ENCODE results near the gene SUSD4. TPM values are rescaled to one million over a fixed set of nuclear protein-coding genes. Genes with fewer than 3 reads are reported as not detected.

Gene SUSD4
- total and polyA plus RNA-seq, 2 donors (not counting 3 experiments of a cell fraction or from before 2014, with no cell fraction given), result not detected

- no peaks in the 10 kb centered on the region for H3K4me1 ChIP-seq (ENCODE audit: control insufficient read depth, extremely low read depth, insufficient read depth, low read length)
- H3K9me1 ChIP-seq (replicated peaks; ENCODE audit: control insufficient read depth, extremely low read depth, insufficient read depth, low read length), result no peaks in the 10 kb centered on the region
- dilution Hi-C loops (cut with MboI; ENCODE audit: extremely low pct_ligation_motif_present, low sequenced_read_pairs) (no loop called here), intact Hi-C loops (cut with micrococcal nuclease) (no loop called here)
- no peaks in the 10 kb centered on the region for H3K27me3 ChIP-seq (ENCODE audit: control insufficient read depth in 2 of 2, insufficient read depth in 2 of 2, low read length in 2 of 2)
- no peaks in the 10 kb centered on the region for H3K9me3 ChIP-seq (replicated peaks; ENCODE audit: control insufficient read depth, insufficient read depth, low read length)
- no TSS peak for BruUV-seq (replicated peaks)
- no peak overlapping the region for H3K9ac ChIP-seq (replicated peaks; ENCODE audit: extremely low read depth, insufficient read depth, low read length)
- TF ChIP-seq MYC (IDR thresholded peaks at IDR 0.05; ENCODE audit: low read depth, low read length), result no peak
- no peak for TF ChIP-seq JUN (IDR thresholded peaks at IDR 0.05; ENCODE audit: borderline replicate concordance, insufficient read depth, insufficient read length, low read depth)
- no peak for TF ChIP-seq CTCF (IDR thresholded peaks at IDR 0.05; ENCODE audit: extremely low read depth in 1 of 2, insufficient read depth in 1 of 2, low read depth in 1 of 2, low read length in 2 of 2)
- no peak for TF ChIP-seq POLR2AphosphoS5 (IDR thresholded peaks at IDR 0.05; ENCODE audit: insufficient read depth, low read depth, low read length)
- TF ChIP-seq EZH2 (IDR thresholded peaks at IDR 0.05; ENCODE audit: borderline replicate concordance, low read depth, low read length, severe bottlenecking), result no peak
- no peak for TF ChIP-seq GATA2 (IDR thresholded peaks at IDR 0.05; ENCODE audit: insufficient read depth, insufficient read length, low read depth, low read length)
- no peak for TF ChIP-seq POLR2A (IDR thresholded peaks at IDR 0.05; ENCODE audit: low read depth, low read length)
- no peak for TF ChIP-seq MAX (IDR thresholded peaks at IDR 0.05; ENCODE audit: insufficient read depth, insufficient read length)
- no peaks in the 10 kb centered on the region for H3K36me3 ChIP-seq (ENCODE audit: control insufficient read depth in 2 of 2, extremely low read depth in 1 of 2, insufficient read depth in 2 of 2, low read length in 2 of 2)
- no peak overlapping the region for H3K4me3 ChIP-seq (replicated peaks in 1 of 3; ENCODE audit: insufficient read depth in 1 of 3, low read depth in 1 of 3, low read length in 3 of 3)
- no peak overlapping the region for H2AFZ ChIP-seq (ENCODE audit: low read depth, low read length)
- FAIRE-seq (no peak), DNase-seq (ENCODE audit: low read depth, low spot score) (no peak)
- POLR2A ChIA-PET, result no interaction called here
- H3K79me2 ChIP-seq (ENCODE audit: control insufficient read depth, insufficient read depth, low read length), result no peaks in the 10 kb centered on the region
- no peak overlapping the region for H3K4me2 ChIP-seq (ENCODE audit: insufficient read depth, low read length)
- CTCF ChIA-PET, result no interaction called here
- no peaks in the 10 kb centered on the region for H4K20me1 ChIP-seq (replicated peaks; ENCODE audit: control insufficient read depth, extremely low read depth, insufficient read depth, low read length)
- no peak overlapping the region for H3K27ac ChIP-seq (ENCODE audit: insufficient read depth, low read depth, low read length)
Measured at GRCh38 chr1:223410036-223410435, 46.1 kb upstream of the SUSD4 start.
